T-helper 1 cell treated with Interleukin-12 subunit alpha and Interleukin-12 subunit beta and Interleukin-4 antibody, amounts not matched to agents 30 μg/mL and 1 μg/mL, for 36 hours (primary cell): Measurements from ENCODE around the gene SCAP.

ENCODE experiments used
- H3K27ac Mint-ChIP-seq: one replicate; pipeline ENCODE4 v1.8.0; 2021; ENCODE audit warnings: mild to moderate bottlenecking, mixed read lengths
- H3K27me3 Mint-ChIP-seq: one replicate; pipeline ENCODE4 v1.8.0; 2021; ENCODE audit warnings: low read depth, mixed read lengths
- H3K36me3 Mint-ChIP-seq: one replicate; pipeline ENCODE4 v1.8.0; 2021; ENCODE audit warnings: low read depth, mixed read lengths
- H3K4me1 Mint-ChIP-seq: one replicate; pipeline ENCODE4 v1.8.0; 2021; ENCODE audit warnings: low read depth, mixed read lengths
- H3K4me3 Mint-ChIP-seq: one replicate; pipeline ENCODE4 v1.8.0; 2021; ENCODE audit warnings: mild to moderate bottlenecking, moderate library complexity, mixed read lengths
- H3K9me3 Mint-ChIP-seq: one replicate; pipeline ENCODE4 v1.8.0; 2021; ENCODE audit warnings: mixed read lengths

Gene SCAP

GRCh38 chr3:47431225-47431624 is 44.5 kb downstream of the SCAP start:
- Mint-ChIP-seq H3K4me3 (no peak overlapping the region), H3K4me1 (peaks cover 8% of the 10 kb centered on the region), H3K36me3 (peaks cover 17% of the 10 kb centered on the region), H3K27me3 (no peaks in the 10 kb centered on the region), H3K9me3 (no peaks in the 10 kb centered on the region), H3K27ac (no peak overlapping the region)

GRCh38 chr3:47430606-47431005 is 45.1 kb downstream of the SCAP start:
- peaks cover 17% of the 10 kb centered on the region for H3K36me3 Mint-ChIP-seq
- H3K27ac Mint-ChIP-seq = no peak overlapping the region
- H3K9me3 Mint-ChIP-seq = no peaks in the 10 kb centered on the region
- no peaks in the 10 kb centered on the region for H3K27me3 Mint-ChIP-seq
- no peak overlapping the region for H3K4me3 Mint-ChIP-seq
- H3K4me1 Mint-ChIP-seq = peaks cover 8% of the 10 kb centered on the region

- Mint-ChIP-seq H3K27me3 (no peaks in the 10 kb centered on the region), H3K36me3 (peaks cover 17% of the 10 kb centered on the region), H3K4me1 (peaks cover 8% of the 10 kb centered on the region), H3K9me3 (no peaks in the 10 kb centered on the region), H3K27ac (no peak overlapping the region), H3K4me3 (no peak overlapping the region)
Measured at GRCh38 chr3:47429476-47430270, 46.1 kb downstream of the SCAP start.

GRCh38 chr3:47428662-47429061 is 47.1 kb downstream of the SCAP start:
- peaks cover 11% of the 10 kb centered on the region for H3K36me3 Mint-ChIP-seq
- H3K4me3 Mint-ChIP-seq = no peak overlapping the region
- H3K27me3 Mint-ChIP-seq = no peaks in the 10 kb centered on the region
- no peak overlapping the region for H3K27ac Mint-ChIP-seq
- H3K4me1 Mint-ChIP-seq = peaks cover 4% of the 10 kb centered on the region
- H3K9me3 Mint-ChIP-seq = no peaks in the 10 kb centered on the region

- H3K36me3 Mint-ChIP-seq = peaks cover 9% of the 10 kb centered on the region
- no peaks in the 10 kb centered on the region for H3K27me3 Mint-ChIP-seq
- no peak overlapping the region for H3K4me3 Mint-ChIP-seq
- H3K27ac Mint-ChIP-seq = no peak overlapping the region
- H3K4me1 Mint-ChIP-seq = peaks cover 4% of the 10 kb centered on the region
- no peaks in the 10 kb centered on the region for H3K9me3 Mint-ChIP-seq
Measured at GRCh38 chr3:47427866-47428265, 47.9 kb downstream of the SCAP start.

GRCh38 chr3:47425959-47426358 is 49.8 kb downstream of the SCAP start:
- H3K9me3 Mint-ChIP-seq = no peaks in the 10 kb centered on the region
- no peak overlapping the region for H3K27ac Mint-ChIP-seq
- no peak overlapping the region for H3K4me3 Mint-ChIP-seq
- peaks cover 12% of the 10 kb centered on the region for H3K36me3 Mint-ChIP-seq
- peaks cover 13% of the 10 kb centered on the region for H3K4me1 Mint-ChIP-seq
- no peaks in the 10 kb centered on the region for H3K27me3 Mint-ChIP-seq

GRCh38 chr3:47425383-47425778 is 50.4 kb downstream of the SCAP start:
- Mint-ChIP-seq H3K27me3 (no peaks in the 10 kb centered on the region), H3K36me3 (peaks cover 13% of the 10 kb centered on the region), H3K4me3 (no peak overlapping the region), H3K4me1 (peaks cover 15% of the 10 kb centered on the region), H3K27ac (no peak overlapping the region), H3K9me3 (no peaks in the 10 kb centered on the region)

GRCh38 chr3:47424434-47425382 is 51.0 kb downstream of the SCAP start:
- peaks cover 13% of the 10 kb centered on the region for H3K36me3 Mint-ChIP-seq
- peaks cover 14% of the 10 kb centered on the region for H3K4me1 Mint-ChIP-seq

GRCh38 chr3:47423548-47424145 is 52.1 kb downstream of the SCAP start:
- no peak overlapping the region for H3K4me3 Mint-ChIP-seq
- H3K27ac Mint-ChIP-seq = no peak overlapping the region
- H3K36me3 Mint-ChIP-seq = peaks cover 17% of the 10 kb centered on the region
- H3K4me1 Mint-ChIP-seq = peaks cover 13% of the 10 kb centered on the region
- H3K9me3 Mint-ChIP-seq = no peaks in the 10 kb centered on the region
- H3K27me3 Mint-ChIP-seq = no peaks in the 10 kb centered on the region

More at GRCh38 chr3:47424434-47425382, 51.0 kb downstream of the SCAP start:
- no peaks in the 10 kb centered on the region for H3K9me3 Mint-ChIP-seq
- H3K27me3 Mint-ChIP-seq = no peaks in the 10 kb centered on the region
- no peak overlapping the region for H3K4me3 Mint-ChIP-seq
- H3K27ac Mint-ChIP-seq = peak overlapping the region; percentile 17

- H3K9me3 Mint-ChIP-seq = no peaks in the 10 kb centered on the region
- H3K36me3 Mint-ChIP-seq = peaks cover 17% of the 10 kb centered on the region
- no peaks in the 10 kb centered on the region for H3K27me3 Mint-ChIP-seq
- H3K27ac Mint-ChIP-seq = no peak overlapping the region
- H3K4me3 Mint-ChIP-seq = no peak overlapping the region
- H3K4me1 Mint-ChIP-seq = peaks cover 13% of the 10 kb centered on the region
Measured at GRCh38 chr3:47422743-47423142, 53.0 kb downstream of the SCAP start.

GRCh38 chr3:47421741-47422649 is 53.7 kb downstream of the SCAP start:
- Mint-ChIP-seq H3K4me3 (no peak overlapping the region), H3K36me3 (peaks cover 17% of the 10 kb centered on the region), H3K27ac (peak overlapping the region; percentile 99), H3K4me1 (peaks cover 13% of the 10 kb centered on the region), H3K9me3 (no peaks in the 10 kb centered on the region), H3K27me3 (no peaks in the 10 kb centered on the region)

GRCh38 chr3:47420511-47421484 is 54.9 kb downstream of the SCAP start:
- Mint-ChIP-seq H3K27ac (peak overlapping the region; percentile 99), H3K9me3 (no peaks in the 10 kb centered on the region), H3K27me3 (no peaks in the 10 kb centered on the region), H3K36me3 (peaks cover 17% of the 10 kb centered on the region), H3K4me3 (peak overlapping the region; percentile 60), H3K4me1 (peaks cover 13% of the 10 kb centered on the region)

GRCh38 chr3:47420044-47420430 is 55.7 kb downstream of the SCAP start:
- Mint-ChIP-seq H3K27me3 (no peaks in the 10 kb centered on the region), H3K4me3 (no peak overlapping the region), H3K36me3 (peaks cover 17% of the 10 kb centered on the region), H3K9me3 (no peaks in the 10 kb centered on the region), H3K4me1 (peaks cover 13% of the 10 kb centered on the region), H3K27ac (no peak overlapping the region)
